Measurements from ENCODE around the gene KCNC3. TPM values are rescaled to one million over a fixed set of nuclear protein-coding genes. Genes with fewer than 3 reads are reported as not detected.

KCNC3 gene
- total RNA-seq, 1 experiment from 2014 or later = 24.6 TPM

DNA sequence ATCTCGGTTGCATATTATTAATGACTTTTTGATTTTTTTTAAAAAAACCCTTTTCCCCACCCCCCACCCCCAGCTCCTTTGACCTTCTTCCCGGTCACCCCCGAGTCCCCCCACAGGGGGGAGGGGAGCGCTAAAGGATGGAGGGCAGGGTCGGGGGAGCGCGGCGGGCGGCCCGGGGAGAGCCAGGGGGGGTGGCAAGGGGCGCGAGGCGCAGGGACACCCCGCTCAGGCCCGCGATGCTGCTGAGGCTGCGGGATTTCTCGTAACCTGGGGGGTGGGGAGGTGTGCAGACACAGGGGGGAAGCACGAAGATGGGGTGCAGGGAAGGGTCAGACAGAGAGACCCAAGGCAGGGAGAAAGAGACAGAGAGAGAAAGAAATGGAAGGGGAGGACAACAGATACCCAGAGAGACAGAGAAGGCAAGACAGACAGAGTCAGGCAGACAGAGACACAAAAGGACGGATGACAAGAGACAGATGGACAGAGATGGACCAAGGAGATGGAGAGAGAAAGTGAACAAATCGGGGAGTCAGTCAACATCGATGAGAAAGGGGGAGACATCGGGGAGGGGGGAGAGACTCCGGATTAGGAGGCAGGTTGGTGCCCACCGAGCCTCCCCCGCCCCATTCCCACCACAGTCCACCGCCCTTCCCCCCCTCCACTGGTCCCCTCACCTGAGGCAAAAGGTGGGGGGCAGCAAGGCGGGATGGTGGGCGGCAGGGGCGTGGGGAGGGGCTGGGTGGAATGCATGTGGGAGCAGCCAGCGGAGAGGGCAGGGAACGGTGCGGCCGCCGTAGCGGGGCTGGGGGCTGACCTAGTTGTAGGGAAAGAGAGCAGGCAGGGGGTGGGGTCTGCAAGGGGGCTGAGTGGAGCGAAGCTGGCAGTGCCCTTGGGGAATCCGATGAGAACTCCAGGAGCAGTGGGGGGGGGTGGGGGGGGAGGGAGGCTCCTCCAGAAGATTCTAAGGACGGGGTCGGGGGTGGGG is 14.2 kb downstream of the KCNC3 start:
- Mint-ChIP-seq H3K9me3 (ENCODE audit: unreplicated experiment) (no peaks in the 10 kb centered on the region), H3K4me1 (ENCODE audit: low read depth, unreplicated experiment) (peaks cover 17% of the 10 kb centered on the region), H3K36me3 (ENCODE audit: insufficient read depth, unreplicated experiment) (peaks cover 24% of the 10 kb centered on the region), H3K4me3 (ENCODE audit: unreplicated experiment) (peak overlapping the region; percentile 75), H3K27ac (ENCODE audit: unreplicated experiment) (peak overlapping the region; percentile 19), H3K27me3 (ENCODE audit: insufficient read depth, unreplicated experiment) (peaks cover 9% of the 10 kb centered on the region)
- ChIA-PET CTCF (interaction anchor here (0.7 to 1.8 kb wide), 8 partner anchors 10 to 168 kb away, joined by 3 to 16 read pairs (median 6); partner anchors contain the start of gene KCNC3), POLR2A (interaction anchor here (1.2 kb wide), 1 partner anchor 18 kb away, joined by 5 read pairs; no protein-coding TSS in a partner anchor)
- H3K9me3 ChIP-seq = no peaks in the 10 kb centered on the region
- peaks cover 11% of the 10 kb centered on the region; the same call in 1 of the 2 replicates for H3K4me1 ChIP-seq
- peak overlapping the region; percentile 40 for H3K4me3 ChIP-seq (ENCODE audit: low read depth, low read length)
- TF ChIP-seq, protein P1, sequence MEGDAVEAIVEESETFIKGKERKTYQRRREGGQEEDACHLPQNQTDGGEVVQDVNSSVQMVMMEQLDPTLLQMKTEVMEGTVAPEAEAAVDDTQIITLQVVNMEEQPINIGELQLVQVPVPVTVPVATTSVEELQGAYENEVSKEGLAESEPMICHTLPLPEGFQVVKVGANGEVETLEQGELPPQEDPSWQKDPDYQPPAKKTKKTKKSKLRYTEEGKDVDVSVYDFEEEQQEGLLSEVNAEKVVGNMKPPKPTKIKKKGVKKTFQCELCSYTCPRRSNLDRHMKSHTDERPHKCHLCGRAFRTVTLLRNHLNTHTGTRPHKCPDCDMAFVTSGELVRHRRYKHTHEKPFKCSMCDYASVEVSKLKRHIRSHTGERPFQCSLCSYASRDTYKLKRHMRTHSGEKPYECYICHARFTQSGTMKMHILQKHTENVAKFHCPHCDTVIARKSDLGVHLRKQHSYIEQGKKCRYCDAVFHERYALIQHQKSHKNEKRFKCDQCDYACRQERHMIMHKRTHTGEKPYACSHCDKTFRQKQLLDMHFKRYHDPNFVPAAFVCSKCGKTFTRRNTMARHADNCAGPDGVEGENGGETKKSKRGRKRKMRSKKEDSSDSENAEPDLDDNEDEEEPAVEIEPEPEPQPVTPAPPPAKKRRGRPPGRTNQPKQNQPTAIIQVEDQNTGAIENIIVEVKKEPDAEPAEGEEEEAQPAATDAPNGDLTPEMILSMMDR (IDR thresholded peaks at IDR 0.05; ENCODE audit: insufficient read depth in 1 of 2, low read depth in 1 of 2, low read length in 1 of 2, severe bottlenecking in 1 of 2, unreplicated experiment in 1 of 2) = no peak
- intact Hi-C loops (cut with micrococcal nuclease; ENCODE audit: unreplicated experiment) = loop anchor here (5.0 to 10.0 kb wide), 2 partner anchors 148 to 440 kb away; partner anchors contain the start of genes AKT1S1 and TBC1D17
- no TSS peak for BruUV-seq (replicated peaks)
- no peaks in the 10 kb centered on the region; the same call in 1 of the 2 replicates for H3K27me3 ChIP-seq (replicated peaks; ENCODE audit: control insufficient read depth, insufficient read depth, low read length)
- no peak for DNase-seq
- H3K36me3 ChIP-seq (ENCODE audit: control insufficient read depth, insufficient read depth, low read length) = no peaks in the 10 kb centered on the region

DNA sequence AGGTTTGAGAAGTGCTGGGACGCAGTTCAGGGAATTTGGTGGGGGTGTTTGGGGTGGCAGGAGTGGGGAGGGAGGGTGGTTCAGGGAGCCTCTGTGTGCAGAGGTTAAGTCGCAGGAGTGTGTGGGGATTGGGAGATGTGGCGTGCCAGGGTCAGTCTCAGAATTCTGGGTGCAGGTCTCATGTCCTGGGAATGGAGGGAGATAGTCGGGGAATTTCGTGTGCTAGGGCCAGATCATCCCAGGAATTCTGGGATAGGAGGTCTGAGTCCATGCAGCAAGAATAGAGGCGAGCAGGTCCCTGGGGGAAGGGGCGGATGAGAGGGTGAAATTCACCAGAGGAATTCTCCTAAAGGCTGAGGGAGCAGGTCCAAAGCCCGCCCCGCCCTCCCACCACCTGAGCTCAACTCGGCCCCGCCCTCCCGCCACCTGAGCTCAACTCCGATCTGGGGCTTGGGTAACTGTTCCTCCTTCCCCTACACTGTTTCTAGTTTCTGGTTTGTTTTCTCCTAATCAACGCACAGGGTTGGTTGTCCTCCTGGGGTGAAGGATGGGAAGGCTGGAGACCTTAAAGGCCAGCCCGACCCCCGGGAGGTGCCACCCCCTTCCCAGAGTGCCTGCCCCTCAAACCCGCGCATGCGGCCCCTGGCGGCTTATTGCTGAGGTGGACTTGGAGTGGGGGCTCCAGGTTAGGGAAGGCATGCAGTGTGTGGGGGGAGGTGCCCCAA is 15.2 kb downstream of the KCNC3 start:
- CTCF ChIA-PET = interaction anchor here (0.6 to 1.8 kb wide), 5 partner anchors 11 to 166 kb away, joined by 3 to 16 read pairs (median 6); partner anchors contain the start of genes KCNC3 and MYH14

More for the DNA sequence above, 15.2 kb downstream of the KCNC3 start:
- intact Hi-C loops (cut with micrococcal nuclease; ENCODE audit: unreplicated experiment) = loop anchor here (5.0 to 10.0 kb wide), 2 partner anchors 147 to 439 kb away; partner anchors contain the start of genes AKT1S1 and TBC1D17
- H3K4me1 ChIP-seq = peaks cover 11% of the 10 kb centered on the region; the same call in 1 of the 2 replicates
- Mint-ChIP-seq H3K27ac (ENCODE audit: unreplicated experiment) (peak overlapping the region; percentile 52), H3K36me3 (ENCODE audit: insufficient read depth, unreplicated experiment) (peaks cover 26% of the 10 kb centered on the region), H3K4me1 (ENCODE audit: low read depth, unreplicated experiment) (peaks cover 17% of the 10 kb centered on the region), H3K9me3 (ENCODE audit: unreplicated experiment) (no peaks in the 10 kb centered on the region), H3K4me3 (ENCODE audit: unreplicated experiment) (peak overlapping the region; percentile 75), H3K27me3 (ENCODE audit: insufficient read depth, unreplicated experiment) (peaks cover 6% of the 10 kb centered on the region)
- no peaks in the 10 kb centered on the region; the same call in 1 of the 2 replicates for H3K27me3 ChIP-seq (replicated peaks; ENCODE audit: control insufficient read depth, insufficient read depth, low read length)
- peak overlapping the region; percentile 11 for H3K4me3 ChIP-seq (ENCODE audit: low read depth, low read length)
- POLR2A ChIA-PET = interaction anchor here (0.6 to 1.0 kb wide), 3 partner anchors 8 to 109 kb away, joined by 3 to 5 read pairs (median 3); no protein-coding TSS in a partner anchor
- H3K36me3 ChIP-seq (ENCODE audit: control insufficient read depth, insufficient read depth, low read length) = no peaks in the 10 kb centered on the region
- TF ChIP-seq, protein P1 (IDR thresholded peaks at IDR 0.05; ENCODE audit: insufficient read depth in 1 of 2, low read depth in 1 of 2, low read length in 1 of 2, severe bottlenecking in 1 of 2, unreplicated experiment in 1 of 2) = peak in 1 of 2 experiments; percentile 35
- no TSS peak for BruUV-seq (replicated peaks)
- peak; percentile 48 to 60 for DNase-seq
- no peaks in the 10 kb centered on the region for H3K9me3 ChIP-seq
